Stimulated activated CD4-positive, alpha-beta T cell treated with anti-CD3 and anti-CD28 coated beads, TNF-alpha, amount 100 ng/mL, for 1 hour (primary cell): Measurements from ENCODE around the gene PTPRN2.
"Not testable (repeated sequence)": the region's sequence is repeated elsewhere in the genome, so short reads cannot be mapped to it uniquely, and the experiment has no call there.

Experiments
- DNase-seq, 3 donors: peaks; one replicate each; pipeline ENCODE4 v3.0.0-alpha.2; 2020; ENCODE audit warnings: low read depth in 3 of 3, low spot score in 1 of 3

PTPRN2 gene

DNA sequence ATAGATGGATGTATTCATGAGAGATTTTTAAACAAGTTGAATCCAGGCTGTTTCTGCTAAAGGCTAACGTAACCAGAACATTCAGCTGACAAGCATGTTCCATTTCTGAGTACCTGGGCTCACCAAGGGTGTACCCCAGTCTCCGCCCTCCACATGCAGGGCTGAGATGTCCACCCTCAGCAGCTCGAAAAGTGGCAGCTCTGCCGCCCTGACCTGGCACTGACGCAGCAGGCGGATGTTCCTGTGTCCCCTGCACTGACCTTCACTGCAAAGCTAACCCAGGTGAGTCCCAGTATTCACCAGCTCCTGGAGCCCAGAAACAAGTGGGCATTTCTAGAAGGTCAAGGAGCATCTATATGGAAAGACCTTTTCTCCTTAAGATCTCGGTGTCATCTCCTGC is 437.4 kb downstream of the PTPRN2 start:
- DNase-seq = no peak

- not testable (repeated sequence) for DNase-seq
Observed at GRCh38 chr7:158147431-158147830, 440.2 kb downstream of the PTPRN2 start.

DNA sequence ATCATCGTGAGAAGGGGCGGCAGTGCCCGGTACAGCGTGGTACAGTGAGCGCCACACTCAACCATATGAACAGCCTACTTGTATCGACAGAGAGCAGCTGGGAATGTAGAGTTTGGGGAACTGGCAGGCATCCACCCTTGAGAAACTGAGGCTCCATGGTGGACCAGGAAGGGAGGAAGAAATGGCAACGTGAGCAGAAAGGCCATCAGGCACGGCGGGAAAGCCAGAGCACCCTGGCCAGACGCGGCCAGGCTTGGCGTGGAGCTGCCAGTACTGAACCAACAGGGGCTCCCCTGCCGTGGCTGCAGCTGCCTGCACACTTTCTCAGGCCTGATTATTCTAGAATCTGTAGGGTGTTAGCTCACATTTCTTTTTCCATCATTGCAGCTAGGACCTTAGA is 442.3 kb downstream of the PTPRN2 start:
- DNase-seq = no peak

- DNase-seq = no peak
Observed at GRCh38 chr7:158143196-158144120, 444.2 kb downstream of the PTPRN2 start.

GRCh38 chr7:158142657-158143056 is 445.0 kb downstream of the PTPRN2 start:
- no peak for DNase-seq

- DNase-seq = no peak
Observed at GRCh38 chr7:158141806-158142518, 445.7 kb downstream of the PTPRN2 start.

GRCh38 chr7:158141221-158141582 is 446.4 kb downstream of the PTPRN2 start:
- DNase-seq = no peak

DNA sequence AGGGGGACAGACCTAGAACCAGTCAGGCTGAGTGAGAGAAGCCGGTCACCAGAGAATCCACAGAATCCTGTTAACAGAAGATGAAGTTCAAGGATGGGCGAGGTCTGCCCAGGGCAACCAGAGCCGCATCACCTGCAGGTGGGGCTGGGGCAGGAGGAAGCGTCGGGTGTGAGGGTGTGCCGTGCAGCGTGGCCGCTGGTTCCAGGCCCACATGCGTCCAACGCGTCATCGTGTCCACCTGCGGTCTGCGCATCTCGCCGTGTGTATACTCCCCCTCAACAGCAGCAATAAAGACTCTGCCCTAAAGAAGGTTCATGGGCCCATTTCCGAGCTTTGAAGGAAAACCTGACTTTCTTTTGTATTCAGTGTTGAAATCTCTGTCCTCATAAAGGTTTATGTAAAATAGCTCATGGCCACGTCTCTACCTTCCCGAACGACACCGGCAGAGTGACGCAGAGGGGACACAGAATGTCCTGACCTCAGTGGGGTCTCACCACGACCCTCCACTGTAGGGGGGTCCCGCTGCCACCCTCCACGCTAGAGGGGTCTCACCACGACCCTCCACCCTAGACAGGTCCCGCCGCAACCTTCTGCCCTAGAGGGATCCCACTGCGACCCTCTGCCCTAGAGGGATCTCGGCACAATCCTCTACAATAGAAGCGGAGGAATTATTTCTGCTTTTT is 446.9 kb downstream of the PTPRN2 start:
- no peak for DNase-seq

GRCh38 chr7:158139499-158139898 is 448.1 kb downstream of the PTPRN2 start:
- no peak for DNase-seq

- no peak for DNase-seq
Observed at GRCh38 chr7:158138329-158138597, 449.4 kb downstream of the PTPRN2 start.

DNA sequence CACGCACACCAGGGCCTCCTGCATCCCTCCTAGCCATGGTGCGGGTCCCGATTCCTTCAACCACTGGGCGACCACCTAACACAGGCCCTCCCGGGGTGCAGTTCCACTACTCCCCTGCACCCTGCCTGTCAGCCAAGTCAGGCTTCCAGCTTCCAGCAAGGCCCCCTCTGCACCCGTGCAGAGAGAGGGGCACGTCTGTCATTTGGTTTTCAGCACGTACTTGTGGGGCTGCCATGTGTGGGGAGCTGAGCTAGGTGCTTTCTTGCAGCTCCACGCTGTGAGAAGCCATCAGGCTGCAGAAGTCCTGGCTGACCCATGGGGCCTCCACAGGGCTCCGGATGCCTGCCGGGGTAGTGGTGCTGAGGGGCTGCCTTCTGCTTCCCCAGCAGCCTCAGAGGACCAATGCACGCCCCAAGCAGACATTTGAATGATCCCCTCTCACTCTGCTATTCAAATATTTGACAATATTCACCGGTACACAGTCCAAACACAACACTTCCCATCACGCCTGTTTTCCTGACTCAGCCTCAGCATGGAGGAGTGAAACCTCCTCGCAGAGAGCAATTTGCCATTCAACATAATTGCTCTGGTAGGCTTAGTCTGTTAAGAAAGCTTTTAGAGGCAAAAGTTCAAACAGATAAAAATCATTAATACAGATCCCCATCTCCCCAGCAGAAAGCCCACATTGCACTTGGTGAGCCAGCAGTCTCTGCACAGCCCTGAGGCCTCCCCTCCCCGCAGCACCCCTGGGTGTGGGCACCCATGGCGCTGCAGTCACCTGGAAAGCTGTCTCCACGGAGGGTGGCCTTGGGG is 449.9 kb downstream of the PTPRN2 start:
- no peak for DNase-seq

DNA sequence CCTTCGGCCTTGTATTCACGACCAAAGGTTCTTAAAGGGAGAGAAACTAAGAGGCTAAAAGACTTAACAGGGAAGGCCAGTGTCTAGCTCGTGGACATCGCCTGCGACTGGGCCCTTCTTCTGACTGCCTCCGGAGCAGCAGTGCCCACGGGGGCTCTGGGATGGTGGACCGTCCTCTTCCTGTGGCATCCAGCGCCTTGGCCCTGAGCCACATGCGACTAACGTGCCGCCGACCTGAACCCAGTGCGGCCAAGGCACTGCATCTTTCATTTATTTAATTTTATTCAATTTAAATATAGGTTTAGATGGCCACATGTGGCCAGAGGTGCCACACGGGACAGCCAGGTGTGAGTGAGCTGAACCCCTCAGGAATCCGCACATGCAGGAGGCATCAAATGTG is 451.7 kb downstream of the PTPRN2 start:
- no peak for DNase-seq

DNA sequence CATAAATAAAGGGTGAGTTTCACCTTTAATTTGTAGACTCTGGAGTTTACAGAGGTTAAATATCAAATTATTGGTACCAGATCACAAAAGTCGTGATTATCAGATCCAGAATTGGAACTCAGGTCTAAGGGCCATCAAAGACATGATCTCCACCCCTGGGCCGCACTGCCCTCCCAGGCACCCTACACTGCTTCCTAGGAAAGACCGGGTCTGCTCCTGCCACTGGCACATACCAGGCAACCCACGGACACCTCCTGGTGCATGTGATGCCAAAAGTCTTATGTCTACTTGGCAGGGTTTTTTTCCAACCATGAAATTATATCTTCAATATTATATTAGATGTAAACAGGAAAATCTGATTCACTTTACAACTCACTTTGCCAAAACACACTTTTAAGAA is 452.8 kb downstream of the PTPRN2 start:
- no peak for DNase-seq

GRCh38 chr7:158133515-158134271 is 453.9 kb downstream of the PTPRN2 start:
- no peak for DNase-seq

GRCh38 chr7:158133057-158133456 is 454.6 kb downstream of the PTPRN2 start:
- DNase-seq = no peak

DNA sequence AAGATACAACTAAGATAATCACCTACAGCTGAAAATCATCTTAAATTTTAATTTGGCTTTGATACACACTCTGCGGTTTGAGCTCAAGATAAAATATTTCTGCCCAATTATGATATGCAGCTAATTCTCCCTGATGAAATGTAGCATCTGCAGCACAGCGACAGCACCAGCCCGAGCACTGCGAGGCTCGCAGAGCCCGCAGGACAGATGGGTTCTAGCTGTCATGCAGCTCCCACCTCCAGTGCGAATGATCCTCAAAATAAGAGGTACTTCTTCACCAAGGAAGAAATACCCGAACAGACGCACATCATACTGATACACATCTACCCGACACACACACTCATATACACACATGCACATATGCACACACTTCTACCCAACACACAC is 457.6 kb downstream of the PTPRN2 start:
- no peak for DNase-seq

DNA sequence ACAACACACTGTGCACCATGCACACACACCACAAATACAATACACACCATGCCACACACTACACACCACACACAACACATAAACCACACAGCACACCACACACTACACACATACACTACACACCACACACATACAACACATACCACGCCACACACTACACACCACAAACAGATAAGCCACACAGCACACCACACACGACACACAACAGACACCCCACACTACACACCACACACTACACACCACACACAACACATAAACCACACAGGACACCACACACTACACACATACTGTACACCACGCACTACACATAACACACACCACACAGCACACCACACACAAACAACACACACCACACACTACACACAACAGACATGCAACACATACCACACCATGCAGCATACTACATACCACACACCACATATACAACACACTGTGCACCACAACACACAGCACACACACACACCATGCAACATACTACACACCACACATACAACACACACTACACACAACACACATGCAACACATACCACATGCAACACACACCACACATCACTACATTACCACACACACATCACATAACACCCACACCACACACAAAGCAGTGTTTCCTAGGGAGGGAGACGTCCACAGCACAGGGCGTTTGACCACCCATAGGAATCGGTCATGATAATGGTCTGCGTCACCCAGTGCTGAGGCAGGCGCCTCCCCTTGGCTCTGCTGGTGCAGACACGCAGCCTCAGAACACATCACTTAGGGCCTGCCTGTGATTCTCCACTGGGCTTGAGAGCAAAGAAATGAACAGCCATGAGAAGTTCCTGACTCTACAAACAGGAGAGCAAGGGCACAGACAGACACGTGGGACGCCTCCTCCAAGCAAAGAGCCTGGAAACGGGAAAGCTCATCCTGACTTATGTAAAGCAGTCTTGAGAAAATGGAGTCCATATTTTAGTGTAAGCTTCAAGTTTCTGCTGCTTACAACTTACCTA is 458.3 kb downstream of the PTPRN2 start:
- DNase-seq = no peak

DNA sequence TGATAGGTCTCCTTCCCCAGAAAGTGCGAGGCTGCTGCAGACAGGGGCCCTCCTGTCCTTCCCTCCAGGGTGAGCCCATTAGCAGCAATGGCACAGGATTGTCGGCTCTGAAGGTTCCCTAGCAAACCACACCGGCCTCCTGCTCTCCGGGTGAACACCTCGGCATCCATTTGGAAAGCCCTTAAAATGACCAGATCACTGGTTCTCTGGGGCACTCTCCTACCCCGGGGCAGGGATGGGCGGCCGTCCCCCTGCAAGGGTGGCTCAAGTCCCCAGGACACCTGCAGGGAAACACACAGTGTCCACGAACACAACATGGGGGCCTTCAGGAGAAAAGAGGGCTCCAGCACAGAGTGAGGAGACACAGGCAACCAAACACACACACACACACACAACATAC is 459.1 kb downstream of the PTPRN2 start:
- no peak for DNase-seq

DNA sequence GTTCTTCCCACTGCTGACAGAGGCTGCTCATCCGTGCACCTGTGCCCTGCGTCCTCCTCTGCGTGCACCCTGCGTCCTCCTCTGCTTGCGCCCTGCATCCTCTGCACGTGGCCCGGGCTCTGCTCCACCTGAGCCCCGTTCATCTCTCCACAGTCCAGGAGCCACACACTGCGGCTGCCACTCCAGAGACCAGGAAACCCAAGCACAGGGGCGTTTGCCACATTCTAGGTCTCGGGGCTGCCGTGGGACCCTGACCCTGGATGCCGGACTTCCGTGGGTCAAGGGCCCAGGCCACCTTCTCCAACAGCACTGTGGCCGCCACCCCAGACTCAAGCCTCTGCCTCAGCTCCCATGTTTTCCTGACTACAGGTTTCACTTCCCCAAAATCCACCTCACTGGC is 460.4 kb downstream of the PTPRN2 start:
- no peak for DNase-seq
